ENCODE measurements around the gene EDAR. TPM values are rescaled to one million over a fixed set of nuclear protein-coding genes. Genes with fewer than 3 reads are reported as not detected.

Gene EDAR
- total RNA-seq, 1 donor from 2014 or later, result not detected

GRCh38 chr2:108854484-108854883 lies 134.5 kb downstream of the EDAR start:
- no peak overlapping the region for H3K27ac Mint-ChIP-seq (ENCODE audit: unreplicated experiment)
- no peaks in the 10 kb centered on the region for H3K27me3 Mint-ChIP-seq (ENCODE audit: low read depth)
- H3K36me3 Mint-ChIP-seq (ENCODE audit: low read depth), result peaks cover 7% of the 10 kb centered on the region

DNA sequence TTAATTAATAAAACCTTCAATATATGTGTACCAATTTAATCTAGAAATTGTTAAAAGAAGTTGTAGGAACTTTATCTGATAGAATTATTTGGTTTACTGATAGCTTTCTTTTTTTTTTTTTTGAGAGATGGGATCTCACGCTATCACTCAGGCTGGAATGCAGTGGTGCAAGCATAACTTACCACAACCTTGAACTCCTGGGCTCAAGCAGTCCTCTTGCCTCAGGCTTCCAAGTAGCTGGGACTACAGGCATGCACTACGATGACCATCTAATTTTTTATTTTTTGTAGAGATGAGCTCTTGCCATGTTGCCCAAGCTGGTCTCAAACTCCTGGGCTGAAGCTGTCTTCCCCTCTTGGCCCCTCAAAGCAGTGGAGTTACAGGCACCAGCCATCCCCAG lies 135.6 kb downstream of the EDAR start:
- H3K4me3 Mint-ChIP-seq (ENCODE audit: unreplicated experiment), result no peak overlapping the region
- DNase-seq (ENCODE audit: low spot score), result no peak
- H3K4me1 Mint-ChIP-seq (ENCODE audit: low read depth), result no peaks in the 10 kb centered on the region
- no peak overlapping the region for H3K27ac Mint-ChIP-seq (ENCODE audit: unreplicated experiment)
- H3K9me3 Mint-ChIP-seq (ENCODE audit: low read depth), result no peaks in the 10 kb centered on the region
- H3K36me3 Mint-ChIP-seq (ENCODE audit: low read depth), result peaks cover 7% of the 10 kb centered on the region
- no peak for TF ChIP-seq CTCF (IDR thresholded peaks at IDR 0.05)
- H3K27me3 Mint-ChIP-seq (ENCODE audit: low read depth), result no peaks in the 10 kb centered on the region

More at GRCh38 chr2:108854484-108854883, 134.5 kb downstream of the EDAR start:
- Mint-ChIP-seq H3K4me3 (ENCODE audit: unreplicated experiment) (no peak overlapping the region), H3K9me3 (ENCODE audit: low read depth) (no peaks in the 10 kb centered on the region), H3K4me1 (ENCODE audit: low read depth) (no peaks in the 10 kb centered on the region)
- TF ChIP-seq CTCF (IDR thresholded peaks at IDR 0.05), result no peak
- no peak for DNase-seq (ENCODE audit: low spot score)

- H3K9me3 Mint-ChIP-seq (ENCODE audit: low read depth), result no peaks in the 10 kb centered on the region
- H3K27me3 Mint-ChIP-seq (ENCODE audit: low read depth), result no peaks in the 10 kb centered on the region
- no peak for TF ChIP-seq CTCF (IDR thresholded peaks at IDR 0.05)
- peaks cover 7% of the 10 kb centered on the region for H3K36me3 Mint-ChIP-seq (ENCODE audit: low read depth)
- no peak overlapping the region for H3K27ac Mint-ChIP-seq (ENCODE audit: unreplicated experiment)
- no peaks in the 10 kb centered on the region for H3K4me1 Mint-ChIP-seq (ENCODE audit: low read depth)
- no peak overlapping the region for H3K4me3 Mint-ChIP-seq (ENCODE audit: unreplicated experiment)
- DNase-seq (ENCODE audit: low spot score), result no peak
These were observed 136.6 kb downstream of the EDAR start for GRCh38 chr2:108852375-108852774.

- no peak for TF ChIP-seq CTCF (IDR thresholded peaks at IDR 0.05)
- Mint-ChIP-seq H3K9me3 (ENCODE audit: low read depth) (no peaks in the 10 kb centered on the region), H3K4me3 (ENCODE audit: unreplicated experiment) (no peak overlapping the region), H3K4me1 (ENCODE audit: low read depth) (no peaks in the 10 kb centered on the region), H3K27me3 (ENCODE audit: low read depth) (no peaks in the 10 kb centered on the region), H3K27ac (ENCODE audit: unreplicated experiment) (no peak overlapping the region), H3K36me3 (ENCODE audit: low read depth) (peaks cover 8% of the 10 kb centered on the region)
- DNase-seq (ENCODE audit: low spot score), result no peak
These were observed 142.0 kb downstream of the EDAR start for GRCh38 chr2:108847000-108847399.

GRCh38 chr2:108845923-108846322 lies 143.1 kb downstream of the EDAR start:
- peaks cover 14% of the 10 kb centered on the region for H3K36me3 Mint-ChIP-seq (ENCODE audit: low read depth)
- no peak overlapping the region for H3K4me3 Mint-ChIP-seq (ENCODE audit: unreplicated experiment)
- H3K27ac Mint-ChIP-seq (ENCODE audit: unreplicated experiment), result no peak overlapping the region
- H3K9me3 Mint-ChIP-seq (ENCODE audit: low read depth), result peaks cover 9% of the 10 kb centered on the region
- no peaks in the 10 kb centered on the region for H3K27me3 Mint-ChIP-seq (ENCODE audit: low read depth)
- DNase-seq (ENCODE audit: low spot score), result no peak
- TF ChIP-seq CTCF (IDR thresholded peaks at IDR 0.05), result no peak
- H3K4me1 Mint-ChIP-seq (ENCODE audit: low read depth), result no peaks in the 10 kb centered on the region

Other genes starting within 250 kb of the EDAR start
- 2.9 to 5.9 TPM (median 4.1 TPM) in 3 replicates for gene CCDC138, start 202.4 kb downstream of the EDAR start, total RNA-seq
- gene SH3RF3, start 140.0 kb upstream of the EDAR start, total RNA-seq, result 58.8 to 66.2 TPM (median 59.5 TPM) in 3 replicates

Measured in chondrocyte (in vitro differentiated cells).